Activated T-cell treated with anti-CD3 and anti-CD28 coated beads, Interleukin-2, amount 50 U/mL, for 24 hours (primary cell): ENCODE measurements around the gene BMAL1.
A peak's percentile ranks its signal among the peaks of the same experiment; 100 is the strongest.
"Not testable (repeated sequence)": the region's sequence is repeated elsewhere in the genome, so short reads cannot be mapped to it uniquely, and the experiment has no call there.

ENCODE experiments used
- DNase-seq: peaks from one replicate; pipeline ENCODE4 v3.0.0-alpha.2; 2020
- H3K27ac Mint-ChIP-seq: 2 replicates; pipeline ENCODE4 v1.8.0; 2020; ENCODE audit warnings: mild to moderate bottlenecking, mixed read lengths
- H3K27me3 Mint-ChIP-seq: 2 replicates; pipeline ENCODE4 v1.8.0; 2020; ENCODE audit warnings: mixed read lengths
- H3K36me3 Mint-ChIP-seq: 2 replicates; pipeline ENCODE4 v1.8.0; 2020; ENCODE audit warnings: low read depth, mixed read lengths
- H3K4me1 Mint-ChIP-seq: 2 replicates; pipeline ENCODE4 v1.8.0; 2020; ENCODE audit warnings: low read depth, mixed read lengths
- H3K4me3 Mint-ChIP-seq: 2 replicates; pipeline ENCODE4 v1.8.0; 2020; ENCODE audit warnings: mild to moderate bottlenecking, moderate library complexity, mixed read lengths
- H3K9me3 Mint-ChIP-seq: 2 replicates; pipeline ENCODE4 v1.8.0; 2020; ENCODE audit warnings: mixed read lengths

BMAL1 gene

DNA sequence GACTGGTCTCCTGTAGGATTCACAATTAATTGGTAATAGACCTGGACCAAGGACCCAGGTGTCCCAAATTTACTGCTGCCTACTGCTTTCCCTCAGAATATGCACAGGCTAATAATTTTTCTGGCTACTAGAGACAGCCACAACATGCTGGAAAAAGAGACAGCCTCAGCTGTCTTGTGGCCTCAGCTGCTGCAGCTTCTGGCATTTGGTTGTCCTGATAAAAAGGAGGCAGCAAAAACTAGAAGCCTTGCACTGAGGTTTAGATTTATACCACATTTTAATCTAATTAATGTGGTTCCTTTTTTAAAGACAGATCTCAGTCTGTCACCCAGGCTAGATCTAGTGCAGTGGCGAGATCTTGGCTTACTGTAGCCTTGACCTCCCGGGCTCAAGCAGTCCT is 95.6 kb downstream of the BMAL1 start:
- H3K27me3 Mint-ChIP-seq = no peaks in the 10 kb centered on the region
- H3K4me1 Mint-ChIP-seq = no peaks in the 10 kb centered on the region
- H3K27ac Mint-ChIP-seq = no peak overlapping the region
- no peak for DNase-seq
- peaks cover 45% of the 10 kb centered on the region for H3K36me3 Mint-ChIP-seq
- no peaks in the 10 kb centered on the region for H3K9me3 Mint-ChIP-seq
- no peak overlapping the region for H3K4me3 Mint-ChIP-seq

DNA sequence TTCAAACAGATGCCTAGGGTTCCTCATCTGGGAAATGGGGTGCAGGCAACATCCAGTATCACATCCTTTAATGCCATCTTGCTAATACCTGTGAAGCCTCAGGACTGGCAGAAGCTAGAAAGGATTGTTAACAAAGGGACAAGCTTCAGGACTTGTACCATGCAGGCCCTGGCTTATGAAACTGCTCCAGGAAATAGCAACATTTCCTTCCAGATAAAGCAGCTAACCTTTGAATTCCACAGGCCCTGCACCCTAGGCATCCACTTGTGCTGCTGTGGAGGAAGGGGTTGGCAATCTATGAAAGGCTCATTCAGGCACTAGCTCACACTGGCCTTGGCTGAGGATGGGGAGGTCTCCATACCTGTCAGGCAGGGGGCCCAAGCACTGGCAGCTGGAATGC is 98.2 kb downstream of the BMAL1 start:
- no peaks in the 10 kb centered on the region for H3K27me3 Mint-ChIP-seq
- H3K9me3 Mint-ChIP-seq = no peaks in the 10 kb centered on the region
- H3K4me1 Mint-ChIP-seq = no peaks in the 10 kb centered on the region
- peaks cover 66% of the 10 kb centered on the region for H3K36me3 Mint-ChIP-seq
- H3K27ac Mint-ChIP-seq = peak overlapping the region; percentile 14
- DNase-seq = no peak
- H3K4me3 Mint-ChIP-seq = no peak overlapping the region

DNA sequence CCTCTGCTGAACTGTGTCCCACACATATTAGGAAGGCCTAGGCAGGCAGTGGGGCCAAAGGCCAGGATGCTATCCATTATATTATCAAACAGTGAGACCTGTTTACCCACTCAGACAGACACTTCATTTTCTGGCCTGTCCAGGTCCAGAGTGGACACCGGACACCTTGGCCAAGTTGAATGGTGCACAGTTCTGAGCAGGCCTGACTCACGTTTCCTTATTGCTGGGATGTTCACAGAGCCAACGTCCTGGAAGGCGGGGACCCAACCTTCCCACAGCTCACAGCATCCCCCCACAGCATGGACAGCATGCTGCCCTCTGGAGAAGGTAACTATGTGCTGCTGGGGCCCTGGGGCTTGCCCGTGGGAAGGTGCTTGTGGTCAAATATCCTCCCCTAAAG is 98.8 kb downstream of the BMAL1 start:
- Mint-ChIP-seq H3K36me3 (peaks cover 72% of the 10 kb centered on the region), H3K9me3 (no peaks in the 10 kb centered on the region), H3K4me1 (no peaks in the 10 kb centered on the region), H3K27me3 (no peaks in the 10 kb centered on the region), H3K27ac (peak overlapping the region; percentile 30), H3K4me3 (no peak overlapping the region)
- no peak for DNase-seq

DNA sequence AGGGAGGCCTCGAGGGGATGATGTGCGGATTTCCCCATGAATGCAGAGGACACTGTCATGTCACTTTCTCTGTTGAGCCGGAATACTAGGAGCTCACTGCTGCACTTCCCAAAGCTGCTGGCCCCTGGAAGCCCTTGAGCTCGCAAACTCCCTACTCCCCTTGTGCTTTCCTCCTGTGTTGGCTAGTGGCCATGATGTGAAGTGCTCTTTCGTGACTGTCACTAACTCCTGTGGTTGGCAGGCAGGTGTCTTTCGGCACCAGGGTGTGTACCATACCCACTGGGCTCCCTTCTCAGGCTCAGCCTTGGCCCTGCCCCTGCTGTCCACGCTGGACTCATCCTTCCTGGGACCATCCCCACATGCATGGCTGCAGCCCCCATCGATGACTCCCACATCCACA is 99.2 kb downstream of the BMAL1 start:
- Mint-ChIP-seq H3K9me3 (no peaks in the 10 kb centered on the region), H3K36me3 (peaks cover 76% of the 10 kb centered on the region), H3K4me3 (no peak overlapping the region), H3K27ac (peak overlapping the region; percentile 45), H3K27me3 (no peaks in the 10 kb centered on the region), H3K4me1 (no peaks in the 10 kb centered on the region)
- DNase-seq = no peak

DNA sequence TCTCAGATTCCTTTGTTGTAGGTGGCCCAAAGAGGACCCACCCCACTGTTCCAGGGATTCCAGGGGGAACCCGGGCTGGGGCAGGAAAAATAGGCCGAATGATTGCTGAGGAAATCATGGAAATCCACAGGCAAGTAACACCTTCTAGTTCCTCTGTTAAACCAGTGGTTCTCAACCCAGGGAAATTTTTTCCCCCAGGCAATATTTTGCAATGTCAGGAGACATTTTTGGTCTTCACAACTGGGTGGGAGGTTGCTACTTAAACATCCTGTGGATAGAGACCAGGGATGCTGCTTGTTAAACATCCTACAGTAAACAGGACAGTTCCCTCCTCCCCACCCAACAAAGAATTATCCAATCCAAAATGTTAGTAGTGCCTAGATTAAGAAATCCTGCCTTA is 100.7 kb downstream of the BMAL1 start:
- no peaks in the 10 kb centered on the region for H3K4me1 Mint-ChIP-seq
- H3K9me3 Mint-ChIP-seq = no peaks in the 10 kb centered on the region
- H3K36me3 Mint-ChIP-seq = peaks cover 91% of the 10 kb centered on the region
- H3K27me3 Mint-ChIP-seq = no peaks in the 10 kb centered on the region
- H3K27ac Mint-ChIP-seq = no peak overlapping the region
- no peak overlapping the region for H3K4me3 Mint-ChIP-seq
- no peak for DNase-seq

DNA sequence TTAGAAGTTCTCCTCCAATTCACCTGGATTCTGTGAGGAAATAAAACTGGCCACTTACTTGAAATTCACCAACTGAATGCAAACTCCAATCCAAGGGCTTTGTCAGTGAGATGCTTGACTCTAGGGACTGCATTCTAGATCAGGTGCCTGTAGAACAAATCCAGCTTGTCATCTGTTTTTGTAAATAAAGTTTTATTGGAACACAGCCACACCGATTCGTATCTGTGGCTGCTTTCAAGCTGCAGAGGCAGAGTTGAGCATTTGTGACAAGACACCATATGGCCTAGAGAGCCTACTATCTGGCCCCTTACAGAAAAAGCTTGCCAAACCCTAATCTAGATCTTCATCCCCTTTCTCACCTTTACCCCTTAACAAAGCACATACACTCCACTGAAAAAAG is 103.1 kb downstream of the BMAL1 start:
- H3K9me3 Mint-ChIP-seq = no peaks in the 10 kb centered on the region
- DNase-seq = no peak
- no peaks in the 10 kb centered on the region for H3K4me1 Mint-ChIP-seq
- H3K4me3 Mint-ChIP-seq = no peak overlapping the region
- H3K27me3 Mint-ChIP-seq = no peaks in the 10 kb centered on the region
- H3K27ac Mint-ChIP-seq = peak overlapping the region; percentile 54
- peaks cover 85% of the 10 kb centered on the region for H3K36me3 Mint-ChIP-seq

DNA sequence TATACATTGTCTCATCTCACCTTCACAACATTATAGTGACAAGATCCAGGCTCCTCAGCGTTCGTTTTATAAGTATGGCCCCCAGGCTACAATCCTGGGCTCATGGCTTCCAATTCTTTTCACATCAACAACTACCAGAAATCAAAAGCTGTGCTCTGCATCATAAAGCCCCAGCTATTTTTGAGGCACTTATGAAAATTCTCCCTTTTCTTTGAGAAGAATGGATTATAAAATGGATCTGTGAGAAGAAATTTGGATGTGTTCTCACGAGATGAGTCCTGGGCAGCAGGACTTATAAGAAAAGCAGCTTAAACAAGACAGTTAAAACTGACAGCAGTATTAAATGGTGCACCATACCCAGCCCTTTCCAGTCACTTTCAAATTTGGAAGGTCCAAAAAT is 105.2 kb downstream of the BMAL1 start:
- Mint-ChIP-seq H3K4me3 (no peak overlapping the region), H3K4me1 (no peaks in the 10 kb centered on the region), H3K36me3 (peaks cover 90% of the 10 kb centered on the region), H3K27ac (no peak overlapping the region), H3K9me3 (no peaks in the 10 kb centered on the region), H3K27me3 (no peaks in the 10 kb centered on the region)
- no peak for DNase-seq

DNA sequence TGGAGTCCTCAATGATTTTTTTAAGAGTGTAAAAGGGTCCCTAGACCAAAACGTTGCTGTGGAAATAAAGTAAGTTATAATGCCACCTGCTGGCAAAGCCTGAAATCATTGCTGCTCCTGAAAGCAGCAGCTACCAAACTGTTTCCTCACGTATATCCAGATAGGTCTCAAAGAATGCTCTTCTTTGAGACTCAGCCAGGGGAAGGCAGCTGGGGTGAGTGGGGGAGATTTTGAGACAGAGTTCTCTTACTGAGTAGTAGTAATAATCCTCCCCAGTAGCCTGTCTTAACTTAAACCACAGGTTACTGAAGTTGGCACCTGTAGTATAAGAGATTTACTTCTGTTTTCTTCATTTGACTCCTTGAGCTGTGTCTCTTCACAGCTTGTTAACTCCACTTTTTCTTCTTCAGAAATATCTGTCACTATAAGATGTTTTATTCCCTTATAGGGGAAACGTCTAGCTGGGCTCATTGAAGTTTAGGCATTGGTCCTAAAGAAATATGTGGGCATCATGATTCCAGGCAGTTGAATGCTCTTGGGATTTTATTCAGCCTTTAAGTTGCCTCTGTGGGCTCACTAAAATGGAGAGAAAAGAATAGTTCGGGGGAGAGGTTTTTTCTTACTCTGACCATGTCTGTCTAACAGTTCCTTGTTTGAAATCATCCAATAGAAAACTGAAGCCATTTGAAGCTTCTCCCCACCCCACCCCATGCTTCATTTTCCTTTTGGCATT is 107.5 kb downstream of the BMAL1 start:
- peak overlapping the region; percentile 53 for H3K27ac Mint-ChIP-seq
- no peak for DNase-seq

DNA sequence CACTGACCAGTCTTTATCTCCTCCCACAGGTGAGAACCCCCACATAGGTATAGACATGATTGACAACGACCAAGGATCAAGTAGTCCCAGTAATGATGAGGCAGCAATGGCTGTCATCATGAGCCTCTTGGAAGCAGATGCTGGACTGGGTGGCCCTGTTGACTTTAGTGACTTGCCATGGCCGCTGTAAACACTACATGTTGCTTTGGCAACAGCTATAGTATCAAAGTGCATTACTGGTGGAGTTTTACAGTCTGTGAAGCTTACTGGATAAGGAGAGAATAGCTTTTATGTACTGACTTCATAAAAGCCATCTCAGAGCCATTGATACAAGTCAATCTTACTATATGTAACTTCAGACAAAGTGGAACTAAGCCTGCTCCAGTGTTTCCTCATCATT is 109.0 kb downstream of the BMAL1 start:
- H3K27me3 Mint-ChIP-seq = no peaks in the 10 kb centered on the region
- H3K4me1 Mint-ChIP-seq = peaks cover 4% of the 10 kb centered on the region
- no peak for DNase-seq
- peak overlapping the region; percentile 5 for H3K27ac Mint-ChIP-seq
- no peak overlapping the region for H3K4me3 Mint-ChIP-seq
- H3K9me3 Mint-ChIP-seq = no peaks in the 10 kb centered on the region
- peaks cover 88% of the 10 kb centered on the region for H3K36me3 Mint-ChIP-seq

More for the DNA sequence above, 107.5 kb downstream of the BMAL1 start:
- no peaks in the 10 kb centered on the region for H3K9me3 Mint-ChIP-seq
- peaks cover 4% of the 10 kb centered on the region for H3K4me1 Mint-ChIP-seq
- H3K4me3 Mint-ChIP-seq = no peak overlapping the region
- H3K27me3 Mint-ChIP-seq = no peaks in the 10 kb centered on the region
- peaks cover 89% of the 10 kb centered on the region for H3K36me3 Mint-ChIP-seq

DNA sequence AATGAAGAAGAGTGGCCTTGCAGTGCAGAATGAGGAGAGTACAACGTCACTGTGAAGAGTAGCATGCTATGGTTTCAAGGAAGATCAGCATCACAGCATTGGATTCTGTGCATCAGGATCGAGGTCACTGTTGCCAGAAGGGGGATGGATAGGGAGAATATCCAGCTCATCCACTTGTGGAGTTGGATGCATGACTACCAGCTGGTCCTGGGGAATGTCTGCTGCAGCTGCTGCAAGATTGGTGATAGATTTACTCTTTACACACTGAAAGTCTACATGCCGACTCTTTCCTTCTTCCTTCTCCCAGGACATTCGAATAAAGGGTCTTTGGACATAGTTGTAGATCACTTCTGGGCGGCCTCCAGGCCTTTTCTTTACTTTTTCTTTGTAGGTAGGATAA is 111.2 kb downstream of the BMAL1 start:
- H3K4me1 Mint-ChIP-seq = peaks cover 4% of the 10 kb centered on the region
- no peak for DNase-seq
- no peak overlapping the region for H3K4me3 Mint-ChIP-seq
- peak overlapping the region; percentile 72 for H3K27ac Mint-ChIP-seq
- peaks cover 75% of the 10 kb centered on the region for H3K36me3 Mint-ChIP-seq
- H3K9me3 Mint-ChIP-seq = no peaks in the 10 kb centered on the region
- H3K27me3 Mint-ChIP-seq = no peaks in the 10 kb centered on the region

DNA sequence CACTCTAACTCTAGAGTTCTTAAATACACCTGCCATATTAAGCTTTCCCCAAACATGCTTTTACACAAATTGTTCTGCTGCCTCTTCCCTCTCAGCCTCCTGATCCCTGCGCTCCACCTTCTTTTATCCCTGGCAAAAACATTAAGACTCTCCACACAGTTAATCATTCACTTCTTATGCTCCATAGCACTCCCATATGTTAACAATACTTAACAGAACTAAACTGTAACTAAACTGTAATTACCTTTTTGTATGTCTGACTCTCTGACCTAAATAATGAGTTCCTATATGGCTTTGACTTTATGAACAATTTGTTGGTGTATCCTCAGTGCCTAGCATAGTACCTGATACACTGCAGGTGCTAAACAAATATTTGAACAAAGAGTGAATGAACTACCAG is 113.6 kb downstream of the BMAL1 start:
- H3K4me3 Mint-ChIP-seq = no peak overlapping the region
- peak overlapping the region; percentile 11 for H3K27ac Mint-ChIP-seq
- H3K9me3 Mint-ChIP-seq = no peaks in the 10 kb centered on the region
- H3K36me3 Mint-ChIP-seq = peaks cover 65% of the 10 kb centered on the region
- DNase-seq = no peak
- H3K27me3 Mint-ChIP-seq = no peaks in the 10 kb centered on the region
- peaks cover 4% of the 10 kb centered on the region for H3K4me1 Mint-ChIP-seq

DNA sequence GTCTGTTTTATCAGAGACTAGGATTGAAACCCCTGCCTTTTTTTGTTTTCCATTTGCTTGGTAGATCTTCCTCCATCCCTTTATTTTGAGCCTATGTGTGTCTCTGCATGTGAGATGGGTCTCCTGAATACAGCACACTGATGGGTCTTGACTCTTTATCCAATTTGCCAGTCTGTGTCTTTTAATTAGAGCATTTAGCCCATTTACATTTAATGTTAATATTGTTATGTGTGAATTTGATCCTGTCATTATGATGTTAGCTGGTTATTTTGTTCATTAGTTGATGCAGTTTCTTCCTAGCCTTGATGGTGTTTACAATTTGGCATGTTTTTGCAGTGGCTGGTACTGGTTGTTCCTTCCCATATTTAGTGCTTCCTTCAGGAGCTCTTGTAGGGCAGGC is 120.7 kb downstream of the BMAL1 start:
- not testable (repeated sequence) for H3K4me3 Mint-ChIP-seq, H3K27me3 Mint-ChIP-seq, H3K27ac Mint-ChIP-seq, H3K9me3 Mint-ChIP-seq, DNase-seq, H3K4me1 Mint-ChIP-seq
- peaks cover 63% of the 10 kb centered on the region for H3K36me3 Mint-ChIP-seq

DNA sequence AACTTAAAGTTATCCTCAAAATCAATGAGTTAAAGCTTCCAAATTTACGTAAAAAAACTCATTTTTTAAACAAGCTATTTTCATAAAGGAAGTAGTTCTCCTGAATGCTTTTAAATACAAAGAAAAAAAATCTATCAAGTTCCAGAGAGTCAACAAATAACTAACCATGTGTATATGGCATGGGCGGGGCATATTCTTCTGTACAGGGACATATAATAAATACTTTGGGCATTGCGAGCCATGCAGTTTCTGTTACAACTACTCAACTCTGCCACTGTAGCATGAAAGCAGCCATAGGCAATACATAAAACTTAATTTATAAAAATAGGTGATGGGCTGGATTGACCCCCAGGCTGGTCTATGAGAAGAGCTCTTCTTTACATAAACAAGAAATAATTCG is 127.6 kb downstream of the BMAL1 start:
- Mint-ChIP-seq H3K27ac (no peak overlapping the region), H3K4me3 (no peak overlapping the region)
- DNase-seq = no peak

DNA sequence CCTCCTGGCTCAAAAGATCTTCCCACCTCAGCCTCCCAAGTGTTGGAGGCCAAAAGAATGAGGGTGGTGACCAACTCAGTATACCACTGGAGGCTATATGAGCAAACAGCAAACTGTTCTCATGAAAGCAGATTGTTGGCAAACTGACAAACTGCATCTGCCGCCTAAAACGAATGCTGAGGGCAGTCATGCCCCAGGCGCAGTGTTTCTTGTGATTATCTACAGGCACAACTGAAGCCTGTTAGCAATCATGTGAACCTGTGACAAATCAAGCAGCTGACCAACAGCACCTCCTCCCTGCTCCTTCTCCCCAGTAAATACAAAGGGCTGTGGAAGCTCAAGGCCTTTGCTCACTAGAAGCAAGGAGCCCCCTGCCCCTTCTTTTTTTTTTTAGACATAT is 137.6 kb downstream of the BMAL1 start:
- H3K36me3 Mint-ChIP-seq = peaks cover 67% of the 10 kb centered on the region
- no peaks in the 10 kb centered on the region for H3K9me3 Mint-ChIP-seq
- no peak overlapping the region for H3K4me3 Mint-ChIP-seq
- no peaks in the 10 kb centered on the region for H3K27me3 Mint-ChIP-seq
- H3K4me1 Mint-ChIP-seq = no peaks in the 10 kb centered on the region
- H3K27ac Mint-ChIP-seq = no peak overlapping the region
- DNase-seq = no peak

More for the DNA sequence above, 127.6 kb downstream of the BMAL1 start:
- Mint-ChIP-seq H3K9me3 (no peaks in the 10 kb centered on the region), H3K36me3 (peaks cover 59% of the 10 kb centered on the region), H3K4me1 (no peaks in the 10 kb centered on the region), H3K27me3 (no peaks in the 10 kb centered on the region)

DNA sequence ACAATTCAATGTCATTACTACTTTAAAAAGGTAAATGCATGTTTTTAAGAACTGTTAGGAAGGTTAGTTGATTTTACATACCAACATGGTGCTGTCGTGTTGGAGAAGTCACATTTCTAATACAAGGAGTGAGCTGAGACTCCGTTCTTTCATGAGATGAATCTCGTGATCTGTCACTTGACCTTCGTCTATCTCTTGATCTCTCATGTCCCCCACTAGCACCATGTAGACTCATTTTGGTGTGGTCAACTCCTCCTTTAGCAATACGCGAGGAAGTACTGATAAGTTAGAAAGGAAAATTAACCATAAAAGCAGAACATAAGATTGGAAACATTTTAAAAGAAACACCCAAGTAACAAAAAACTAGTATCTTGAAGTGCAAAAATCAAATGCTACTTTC is 144.0 kb downstream of the BMAL1 start:
- peaks cover 33% of the 10 kb centered on the region for H3K4me1 Mint-ChIP-seq
- H3K4me3 Mint-ChIP-seq = no peak overlapping the region
- H3K9me3 Mint-ChIP-seq = no peaks in the 10 kb centered on the region
- H3K27ac Mint-ChIP-seq = peak overlapping the region; percentile 77
- peaks cover 49% of the 10 kb centered on the region for H3K36me3 Mint-ChIP-seq
- no peaks in the 10 kb centered on the region for H3K27me3 Mint-ChIP-seq
- DNase-seq = no peak

DNA sequence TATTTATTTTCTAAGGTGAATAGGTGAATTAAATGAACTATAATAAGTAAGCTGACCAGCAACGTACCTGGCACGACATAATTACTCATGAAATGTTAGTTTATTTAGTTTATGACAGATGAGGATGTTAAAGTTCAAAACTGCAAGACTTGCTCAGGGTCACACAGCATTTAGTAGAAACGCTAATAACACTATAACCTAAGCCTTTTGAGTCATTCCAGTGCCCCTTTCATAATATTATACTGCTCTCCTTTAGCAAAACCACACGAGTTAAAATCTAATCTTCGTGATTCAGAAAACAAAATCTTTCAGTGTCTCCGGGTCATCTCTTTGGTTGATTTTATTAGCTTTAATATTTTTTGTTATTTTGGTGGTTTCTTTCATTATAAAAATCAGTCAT is 145.8 kb downstream of the BMAL1 start:
- peaks cover 50% of the 10 kb centered on the region for H3K36me3 Mint-ChIP-seq
- peaks cover 9% of the 10 kb centered on the region for H3K9me3 Mint-ChIP-seq
- DNase-seq = no peak
- no peak overlapping the region for H3K4me3 Mint-ChIP-seq
- no peak overlapping the region for H3K27ac Mint-ChIP-seq
- peaks cover 35% of the 10 kb centered on the region for H3K4me1 Mint-ChIP-seq
- no peaks in the 10 kb centered on the region for H3K27me3 Mint-ChIP-seq
